Adrenal gland (tissue), 12 donors: ENCODE data around the gene EFHD1. TPM values are rescaled to one million over a fixed set of nuclear protein-coding genes. Genes with fewer than 3 reads are reported as not detected.

Source experiments
- DNase-seq, 7 donors: peaks; one replicate each; pipeline ENCODE4 v3.0.0-alpha.2; 2019 to 2020
- H3K27ac ChIP-seq, 5 donors: fragments of 200-600 bp; sonication (generic) in 4 of 5; 1 replicate in 3 of 5; 2 replicates in 2 of 5; pipeline versions ENCODE4 v1.5.1 to v1.8.0; 2016 to 2020; ENCODE audit warnings: mild to moderate bottlenecking in 1 of 5
- H3K27me3 ChIP-seq: fragments of 200-600 bp; 2 replicates; pipeline ENCODE4 v1.8.0; 2021
- H3K36me3 ChIP-seq, 2 donors: fragments of 200-600 bp; replicated peaks in 1 of 2; 1 replicate in 1 of 2; 2 replicates in 1 of 2; pipeline versions ENCODE4 v1.5.1 to v1.8.0; 2018 to 2022
- H3K4me1 ChIP-seq, 2 donors: fragments of 200-600 bp; replicated peaks in 1 of 2; 1 replicate in 1 of 2; 2 replicates in 1 of 2; pipeline versions ENCODE4 v1.5.1 to v1.8.0; 2018 to 2021
- H3K4me3 ChIP-seq, 4 donors: fragments of 200-600 bp; sonication (generic) in 3 of 4; one replicate each; pipeline ENCODE4 v1.5.1; 2016 to 2018
- H3K9me3 ChIP-seq, 3 donors: fragments of 200-600 bp; sonication (generic) in 1 of 3; replicated peaks in 1 of 3; 1 replicate in 2 of 3; 2 replicates in 1 of 3; pipeline versions ENCODE4 v1.5.1 to v1.8.0; 2016 to 2021
- POLR2A ChIP-seq, 2 donors: fragments of 450-650 bp; IDR thresholded peaks; one replicate each; pipeline ENCODE4 v1.6.1; 2017; ENCODE audit warnings: antibody characterized with exemption in 2 of 2, mild to moderate bottlenecking in 2 of 2, moderate library complexity in 1 of 2
- whole genome bisulfite sequencing, 4 donors: extraction: QIAGEN DNeasy Blood & Tissue Kit in 2 of 4; methylation state at CpG; one replicate each; pipeline versions ENCODE4 v1.1.5 to v1.1.7; 2013 to 2017; 5-methylcytosine and 5-hydroxymethylcytosine counted together
- intact Hi-C, 2 donors: fragments of 100-400 bp; cut with DNase I; formaldehyde crosslinking; loops; one replicate each; pipeline versions ENCODE4 v1.14.1 to v1.15.0; 2022 to 2023
- polyA plus RNA-seq, 3 donors: library from polyadenylated mRNA; stranded (reverse); fragments of 200-250 nt in 2 of 3; fragments of 350-450 nt in 1 of 3; fragmentation: Illumina TruSeq in 1 of 3; extraction: RNeasy Lipid Tissue Mini Kit (QIAGEN cat#74804) in 1 of 3; gene quantifications; one replicate each; pipeline ENCODE4 v1.2.3, GENCODE V29; 2013 to 2014
- total RNA-seq, 9 donors: library from RNA; depleted of rRNA in 4 of 9; stranded (reverse); fragments of >200 nt in 4 of 9; fragments of 120-200 nt in 1 of 9; fragmentation: NEBNext Ultra II Directional in 1 of 9; extraction: Animal tissue kit (Norgen Biotek cat#: 25700) in 1 of 9; gene quantifications; one replicate each; pipeline versions ENCODE4 v1.1.0 to v1.2.4, GENCODE V29; 2013 to 2023
- TF ChIP-seq, protein P1 (sequence below), 6 experiments: fragments of 450-650 bp in 4 of 6; fragments of 200-600 bp in 2 of 6; sonication (generic) in 1 of 6; IDR thresholded peaks; 1 replicate in 5 of 6; 2 replicates in 1 of 6; pipeline versions ENCODE4 v1.5.1 to v1.8.0; 2016 to 2021; ENCODE audit warnings: antibody characterized with exemption in 6 of 6, mild to moderate bottlenecking in 2 of 6, moderate library complexity in 1 of 6
- donor health status: healthy with polysubstance abuse.
- donor health status: Bipolar disorder and iron deficiency.
- donor health status: DM: yes; HTN: yes; CAD: no.
- donor health status: DM: no; HTN: no; CAD: no.
- donor health status: DM: no; HTN: no; CAD: no.
- donor health status: DM: yes; HTN: yes; CAD: no.

EFHD1 gene
- total and polyA plus RNA-seq, 12 donors = 0.50 to 12.9 (median 6.3) TPM

DNA sequence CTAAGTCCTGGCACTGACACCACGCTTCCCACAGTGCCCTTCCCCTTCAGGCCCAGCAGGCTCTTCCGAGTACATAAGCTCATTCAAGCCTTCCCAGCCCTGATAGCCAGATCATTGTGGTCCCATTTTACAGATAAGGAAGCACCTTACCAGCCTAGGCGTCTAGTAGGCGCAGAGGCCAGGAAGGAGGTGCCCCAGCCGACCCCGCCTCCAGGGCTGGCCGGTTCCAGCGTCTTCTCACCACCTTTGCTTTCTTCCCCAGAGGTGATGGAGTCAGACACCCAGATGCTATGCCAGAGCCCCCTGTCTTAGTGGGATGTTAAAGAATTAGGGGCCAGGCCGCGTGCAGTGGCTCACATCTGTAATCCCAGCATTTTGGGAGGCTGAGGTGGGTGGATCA, 28.9 kb upstream of the EFHD1 start:
- TF ChIP-seq POLR2A (IDR thresholded peaks at IDR 0.05) = no peak
- TF ChIP-seq, protein P1, sequence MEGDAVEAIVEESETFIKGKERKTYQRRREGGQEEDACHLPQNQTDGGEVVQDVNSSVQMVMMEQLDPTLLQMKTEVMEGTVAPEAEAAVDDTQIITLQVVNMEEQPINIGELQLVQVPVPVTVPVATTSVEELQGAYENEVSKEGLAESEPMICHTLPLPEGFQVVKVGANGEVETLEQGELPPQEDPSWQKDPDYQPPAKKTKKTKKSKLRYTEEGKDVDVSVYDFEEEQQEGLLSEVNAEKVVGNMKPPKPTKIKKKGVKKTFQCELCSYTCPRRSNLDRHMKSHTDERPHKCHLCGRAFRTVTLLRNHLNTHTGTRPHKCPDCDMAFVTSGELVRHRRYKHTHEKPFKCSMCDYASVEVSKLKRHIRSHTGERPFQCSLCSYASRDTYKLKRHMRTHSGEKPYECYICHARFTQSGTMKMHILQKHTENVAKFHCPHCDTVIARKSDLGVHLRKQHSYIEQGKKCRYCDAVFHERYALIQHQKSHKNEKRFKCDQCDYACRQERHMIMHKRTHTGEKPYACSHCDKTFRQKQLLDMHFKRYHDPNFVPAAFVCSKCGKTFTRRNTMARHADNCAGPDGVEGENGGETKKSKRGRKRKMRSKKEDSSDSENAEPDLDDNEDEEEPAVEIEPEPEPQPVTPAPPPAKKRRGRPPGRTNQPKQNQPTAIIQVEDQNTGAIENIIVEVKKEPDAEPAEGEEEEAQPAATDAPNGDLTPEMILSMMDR (IDR thresholded peaks at IDR 0.05) = no peak
- Histone ChIP-seq H3K9me3 (no peaks in the 10 kb centered on the region), H3K27ac (no peak overlapping the region), H3K4me1 (peaks cover 0 to 3% of the 10 kb centered on the region in 2 donors), H3K4me3 (no peak overlapping the region), H3K36me3 (no peaks in the 10 kb centered on the region), H3K27me3 (no peaks in the 10 kb centered on the region)
- no peak for DNase-seq
- intact Hi-C loops = loop anchor here in 1 of 2 donors (10.0 kb wide), 2 partner anchors 180 to 650 kb away; partner anchors contain the start of gene ATG16L1
- 87 to 100% (median 95%) methylated on average over 10 of the region's 10 CpGs for WGBS, 4 donors

DNA sequence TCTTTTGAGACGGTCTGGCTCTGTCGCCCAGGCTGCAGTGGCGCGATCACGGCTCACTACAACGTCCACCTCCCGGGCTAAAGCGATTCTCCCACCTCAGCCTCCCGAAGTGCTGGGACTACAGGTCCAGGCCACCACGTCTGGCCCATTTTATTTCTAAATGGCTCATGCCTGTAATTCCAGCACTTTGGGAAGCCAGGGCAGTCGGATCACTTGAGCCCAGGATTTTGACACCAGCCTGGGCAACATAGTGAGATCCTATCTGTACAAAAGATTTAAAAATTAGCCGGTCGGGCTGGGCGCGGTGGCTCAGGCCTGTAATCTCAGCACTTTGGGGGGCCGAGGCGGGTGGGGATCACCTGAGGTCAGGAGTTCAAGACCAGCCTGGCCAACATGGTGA, 26.4 kb upstream of the EFHD1 start:
- Histone ChIP-seq H3K27ac (no peak overlapping the region), H3K9me3 (no peaks in the 10 kb centered on the region), H3K27me3 (no peaks in the 10 kb centered on the region), H3K4me3 (no peak overlapping the region), H3K4me1 (peaks cover 0 to 3% of the 10 kb centered on the region in 2 donors), H3K36me3 (no peaks in the 10 kb centered on the region)
- TF ChIP-seq POLR2A (IDR thresholded peaks at IDR 0.05) = no peak
- TF ChIP-seq, protein P1 (IDR thresholded peaks at IDR 0.05) = no peak
- DNase-seq = no peak
- 83 to 91% (median 87%) methylated on average over 17 of the region's 17 CpGs for WGBS, 4 donors
- intact Hi-C loops = loop anchor here in 1 of 2 donors (10.0 kb wide), 2 partner anchors 178 to 648 kb away; partner anchors contain the start of gene ATG16L1

DNA sequence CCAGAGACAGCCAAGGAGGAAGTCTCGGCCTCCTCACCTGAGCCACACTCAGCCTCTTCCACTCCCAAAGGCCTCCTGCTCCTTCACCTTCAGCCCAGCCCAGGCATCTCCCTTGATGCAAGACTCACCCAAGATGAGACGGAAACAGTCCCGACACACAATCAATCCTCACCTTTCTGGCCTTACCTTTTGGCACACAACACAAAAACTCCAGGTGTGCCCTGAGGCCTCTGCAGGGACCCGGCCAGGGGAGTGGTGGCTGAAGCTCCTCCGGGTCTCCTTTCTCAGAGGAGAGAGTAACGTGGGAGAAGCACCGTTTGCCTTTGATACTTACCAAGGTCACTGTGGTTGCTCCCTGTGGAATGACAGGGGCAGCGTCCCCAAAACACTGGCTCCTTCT, 23.8 kb upstream of the EFHD1 start:
- no peak for DNase-seq
- Histone ChIP-seq H3K9me3 (no peaks in the 10 kb centered on the region), H3K36me3 (no peaks in the 10 kb centered on the region), H3K27ac (no peak overlapping the region), H3K4me3 (no peak overlapping the region), H3K4me1 (peaks cover 0 to 3% of the 10 kb centered on the region in 2 donors), H3K27me3 (no peaks in the 10 kb centered on the region)
- TF ChIP-seq, protein P1 (IDR thresholded peaks at IDR 0.05) = no peak
- TF ChIP-seq POLR2A (IDR thresholded peaks at IDR 0.05) = no peak
- 78 to 98% (median 82%) methylated on average over 3 to 8 of the region's 8 CpGs for WGBS, 4 donors
- intact Hi-C loops = loop anchor here (5.0 to 10.0 kb wide), 3 partner anchors 58 to 645 kb away; partner anchors contain the start of gene ATG16L1 (in 1 of the 2)

DNA sequence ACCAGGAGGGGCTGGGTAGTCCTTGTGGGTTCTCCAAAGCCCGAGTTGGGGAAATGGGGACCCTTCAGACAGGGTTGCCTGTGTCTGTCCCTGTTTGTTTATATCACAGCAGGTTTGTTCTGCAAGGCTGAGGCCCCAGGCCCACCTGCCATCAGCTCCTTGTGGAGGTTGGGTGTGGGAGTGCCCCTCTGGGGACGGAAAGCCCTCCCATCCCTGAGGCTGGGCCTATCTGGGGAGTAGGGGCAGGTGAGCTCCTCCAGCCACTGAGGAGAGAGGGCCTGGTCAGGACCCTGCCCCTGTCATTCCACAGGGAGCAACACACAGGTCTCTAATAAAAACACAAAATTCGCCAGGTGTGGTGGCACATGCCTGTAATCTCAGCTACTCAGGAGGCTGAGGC, 23.3 kb upstream of the EFHD1 start:
- Histone ChIP-seq H3K36me3 (no peaks in the 10 kb centered on the region), H3K9me3 (no peaks in the 10 kb centered on the region), H3K27me3 (no peaks in the 10 kb centered on the region), H3K27ac (no peak overlapping the region), H3K4me3 (no peak overlapping the region), H3K4me1 (peaks cover 0 to 3% of the 10 kb centered on the region in 2 donors)
- WGBS, 4 donors = 79 to 100% (median 91%) methylated on average over 2 to 3 of the region's 3 CpGs
- DNase-seq = no peak
- intact Hi-C loops = loop anchor here (5.0 kb wide), 1 partner anchor 57 kb away; no protein-coding TSS in a partner anchor
- TF ChIP-seq, protein P1 (IDR thresholded peaks at IDR 0.05) = no peak
- no peak for TF ChIP-seq POLR2A (IDR thresholded peaks at IDR 0.05)
